GM18861 (cell line): ENCODE data around the gene BEND5.

ENCODE experiments used
- ATAC-seq: cut with Tn5 transposase; IDR thresholded peaks from one replicate; pipeline ENCODE4 v1.9.1; 2021; ENCODE audit not compliant: unreplicated experiment

Gene BEND5

GRCh38 chr1:48726139-48726538, 50.6 kb downstream of the BEND5 start:
- ATAC-seq: no peak

- no peak for ATAC-seq
Observed at GRCh38 chr1:48725341-48726046, 51.2 kb downstream of the BEND5 start.

- ATAC-seq: no peak
Observed at GRCh38 chr1:48720929-48721328, 55.8 kb downstream of the BEND5 start.

GRCh38 chr1:48718705-48719104, 58.0 kb downstream of the BEND5 start:
- ATAC-seq: no peak

GRCh38 chr1:48718116-48718630, 58.5 kb downstream of the BEND5 start:
- ATAC-seq: no peak

- no peak for ATAC-seq
Observed at GRCh38 chr1:48717082-48717481, 59.6 kb downstream of the BEND5 start.

GRCh38 chr1:48715921-48716320, 60.8 kb downstream of the BEND5 start:
- ATAC-seq: no peak

- ATAC-seq: no peak
Observed at GRCh38 chr1:48710915-48711314, 65.8 kb downstream of the BEND5 start.

- no peak for ATAC-seq
Observed at GRCh38 chr1:48710318-48710717, 66.4 kb downstream of the BEND5 start.

- ATAC-seq: no peak
Observed at GRCh38 chr1:48704736-48705135, 72.0 kb downstream of the BEND5 start.

GRCh38 chr1:48701445-48701844, 75.2 kb downstream of the BEND5 start:
- peak; percentile 48 for ATAC-seq

GRCh38 chr1:48697066-48697707, 79.5 kb downstream of the BEND5 start:
- peak; percentile 66 for ATAC-seq

GRCh38 chr1:48695161-48695560, 81.5 kb downstream of the BEND5 start:
- no peak for ATAC-seq

GRCh38 chr1:48693674-48694320, 82.9 kb downstream of the BEND5 start:
- no peak for ATAC-seq

- ATAC-seq: no peak
Observed at GRCh38 chr1:48693180-48693579, 83.5 kb downstream of the BEND5 start.

GRCh38 chr1:48692235-48692634, 84.5 kb downstream of the BEND5 start:
- no peak for ATAC-seq

GRCh38 chr1:48691429-48692001, 85.2 kb downstream of the BEND5 start:
- ATAC-seq: peak; percentile 70

GRCh38 chr1:48688102-48688760, 88.5 kb downstream of the BEND5 start:
- ATAC-seq: no peak

- no peak for ATAC-seq
Observed at GRCh38 chr1:48687282-48688045, 89.2 kb downstream of the BEND5 start.

- ATAC-seq: no peak
Observed at GRCh38 chr1:48686159-48686558, 90.5 kb downstream of the BEND5 start.
